ENCODE results near the gene CFAP20DC.
"Not testable (repeated sequence)": the region's sequence is repeated elsewhere in the genome, so short reads cannot be mapped to it uniquely, and the experiment has no call there.

GRCh38 chr3:58895678-58896077 is 154.1 kb downstream of the CFAP20DC start:
- TF ChIP-seq CEBPZ (IDR thresholded peaks at IDR 0.05; ENCODE audit: low read depth, low read length); RB1 (IDR thresholded peaks at IDR 0.05; ENCODE audit: borderline replicate concordance); CEBPB (IDR thresholded peaks at IDR 0.05; ENCODE audit: borderline replicate concordance in 1 of 2, low read depth in 2 of 2, low read length in 2 of 2); CTCF (IDR thresholded peaks at IDR 0.05 in 2 of 3, conservative IDR thresholded peaks at IDR 0.05 in 1 of 3; ENCODE audit: control insufficient read depth in 2 of 3, extremely low read depth in 1 of 3, insufficient read depth in 1 of 3, low read depth in 3 of 3, low read length in 3 of 3): not testable (repeated sequence)
